Frontal cortex (tissue), 4 donors: ENCODE results near the gene NAPA. TPM values are rescaled to one million over a fixed set of nuclear protein-coding genes. Genes with fewer than 3 reads are reported as not detected.
"Not testable (repeated sequence)": the region's sequence is repeated elsewhere in the genome, so short reads cannot be mapped to it uniquely, and the experiment has no call there.

ENCODE experiments used
- DNase-seq, 2 donors: peaks; one replicate each; pipeline ENCODE4 v3.0.0; 2012; ENCODE audit warnings: low spot score in 2 of 2
- FAIRE-seq: peaks from 2 replicates; lab custom pipeline; 2012; peaks lifted over from hg19 to GRCh38; lab: Jason Lieb, UNC
- total RNA-seq: library from RNA; depleted of rRNA; stranded (reverse); fragments of >200 nt; gene quantifications from one replicate; pipeline ENCODE4 v1.2.3, GENCODE V29; 2014
- donor health status: control.
- donor health status: control.
- donor health status: control.

NAPA gene
- total RNA-seq, 1 donor from 2014 or later: 43.2 TPM

- FAIRE-seq (no peak), DNase-seq (no peak)
Measured at GRCh38 chr19:47489072-47489914, 25.6 kb downstream of the NAPA start.

DNA sequence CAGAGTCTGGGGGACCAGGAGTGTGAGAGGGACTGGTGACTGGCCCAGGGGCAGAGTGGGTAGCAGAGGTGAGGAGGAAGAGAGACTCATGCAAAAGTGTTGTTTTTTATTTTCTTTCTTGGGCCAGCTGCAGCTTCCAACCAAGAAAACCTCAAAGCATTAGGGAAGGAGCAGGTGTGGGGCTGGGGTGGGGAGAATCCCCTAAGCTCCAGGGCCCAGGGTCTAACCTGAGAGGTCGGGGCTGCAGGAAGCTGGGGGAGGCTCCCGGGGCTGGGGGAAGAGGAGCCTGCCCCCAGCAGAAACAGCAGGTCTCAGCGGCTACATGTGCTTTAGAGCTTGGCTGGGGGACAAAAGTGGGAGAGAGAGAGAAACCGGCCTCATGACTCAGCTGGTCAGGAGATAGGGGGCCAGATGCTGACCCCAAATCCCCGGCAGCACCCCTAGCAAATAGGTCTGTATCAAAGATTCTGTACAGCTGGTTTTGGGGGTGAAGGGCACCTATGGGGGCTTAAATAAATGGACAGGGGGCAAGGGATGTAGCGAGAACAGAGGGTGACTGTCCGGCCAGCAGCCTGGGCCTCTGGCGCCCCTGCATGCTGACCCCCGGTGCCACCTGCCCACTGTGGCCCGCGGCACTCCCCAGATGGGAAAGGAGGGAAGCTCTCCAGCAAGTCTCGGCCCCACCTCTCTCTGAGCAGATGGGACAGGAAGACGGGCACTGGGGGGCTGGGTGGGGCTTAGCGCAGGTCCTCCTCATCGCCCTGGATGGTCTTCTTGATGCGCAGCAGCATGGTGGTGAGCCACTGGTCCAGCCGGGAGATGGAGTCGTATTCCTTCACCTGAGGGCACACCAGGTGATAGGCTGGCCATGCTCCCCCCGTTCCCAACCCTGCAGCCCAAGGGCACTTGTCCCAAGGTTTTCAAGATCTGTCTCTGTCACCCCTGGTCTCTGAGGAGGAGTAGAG lies 27.0 kb downstream of the NAPA start:
- FAIRE-seq (no peak), DNase-seq (no peak)

DNA sequence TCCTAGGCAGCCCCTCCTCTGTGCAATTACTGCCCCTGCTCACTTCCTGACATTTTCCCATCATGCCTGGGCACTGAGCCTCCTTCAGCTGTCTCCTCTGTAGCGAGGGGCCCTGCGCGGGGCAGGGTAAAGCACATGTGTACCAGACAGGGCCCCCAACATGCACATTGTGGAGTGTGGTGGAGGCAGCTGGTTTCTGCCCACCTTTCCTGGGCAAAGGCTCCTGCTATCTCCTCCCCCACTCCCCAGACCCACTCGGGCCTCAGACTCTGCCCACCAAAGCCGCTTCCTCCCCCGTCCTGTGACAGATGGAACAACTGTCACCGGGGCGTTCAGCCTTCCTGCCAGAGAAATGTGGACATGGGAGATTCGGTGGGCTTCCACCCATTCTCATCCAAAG lies 28.0 kb downstream of the NAPA start:
- no peak for DNase-seq
- no peak for FAIRE-seq

DNA sequence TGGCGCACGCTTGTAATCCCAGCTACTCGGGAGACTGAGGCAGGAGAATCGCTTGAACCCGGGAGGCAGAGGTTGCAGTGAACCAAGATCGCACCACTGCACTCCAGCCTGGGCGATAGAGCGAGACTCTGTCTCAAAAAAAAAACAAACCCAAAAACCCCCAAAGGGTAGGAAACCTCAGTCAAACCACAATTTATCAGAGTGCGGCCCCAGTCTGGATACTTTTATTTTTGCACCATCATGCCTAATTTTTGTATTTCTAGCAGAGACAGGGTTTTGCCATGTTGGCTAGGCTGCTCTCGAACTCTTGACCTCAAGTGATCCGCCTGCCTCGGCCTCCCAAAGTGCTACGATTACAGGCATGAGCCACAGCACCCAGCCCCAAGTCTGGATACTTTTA lies 28.6 kb downstream of the NAPA start:
- DNase-seq, FAIRE-seq: not testable (repeated sequence)

GRCh38 chr19:47485210-47485609 lies 29.7 kb downstream of the NAPA start:
- no peak for DNase-seq
- no peak for FAIRE-seq

- FAIRE-seq (no peak), DNase-seq (peak; percentile 95 to 97)
Measured at GRCh38 chr19:47483800-47484690, 30.8 kb downstream of the NAPA start, which contains the start of gene KPTN. TSS of gene KPTN (minus strand) at chr19:47484219. CDS start at chr19:47484160, 59 bp downstream.

DNA sequence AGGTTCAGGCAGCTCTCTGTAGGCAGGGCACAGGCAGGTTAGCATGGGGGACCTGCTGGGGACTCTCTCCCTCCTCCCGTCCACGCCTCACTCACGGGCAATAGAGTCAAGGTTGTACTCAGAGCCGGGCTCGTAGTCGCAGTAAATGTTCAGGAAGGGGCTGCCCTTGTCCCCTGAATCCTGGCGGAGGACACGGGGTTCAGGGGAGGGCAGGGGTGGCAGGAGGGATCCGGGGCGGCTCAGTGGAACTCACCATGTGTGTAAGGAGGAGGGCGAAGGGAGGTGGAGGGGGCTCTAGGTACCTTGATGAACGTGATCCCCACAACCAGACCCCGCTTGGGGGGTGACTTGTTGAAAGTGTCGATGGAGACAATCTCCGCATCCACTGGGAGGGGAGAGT lies 31.7 kb downstream of the NAPA start:
- FAIRE-seq (no peak), DNase-seq (no peak)

DNA sequence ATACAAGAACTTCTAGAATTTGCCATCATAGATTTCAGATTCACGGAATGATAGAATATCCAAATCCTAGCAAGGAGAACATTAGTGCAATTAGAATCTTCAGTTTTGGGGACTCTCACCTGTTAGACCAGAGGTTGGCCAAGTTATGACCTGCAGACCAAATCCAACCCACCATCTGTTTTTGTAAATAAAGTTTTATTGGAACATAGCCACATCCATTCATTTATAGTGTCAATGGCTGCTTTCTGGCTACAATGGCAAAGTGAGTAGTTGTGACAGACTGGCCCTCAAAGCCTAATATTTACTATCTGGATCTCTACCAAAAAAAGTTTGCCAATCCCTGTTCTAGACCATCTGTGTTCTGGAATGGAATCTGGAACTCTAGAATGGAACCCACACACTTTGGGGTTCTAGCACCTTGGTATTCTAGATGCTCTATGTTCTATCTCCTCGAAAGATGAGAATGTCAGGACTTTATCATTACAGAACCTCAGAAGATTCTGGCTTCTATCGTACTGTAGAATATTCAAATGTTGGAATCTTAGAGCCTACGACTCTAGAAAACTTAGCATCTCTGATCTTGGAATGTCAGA lies 33.3 kb downstream of the NAPA start:
- no peak for FAIRE-seq
- no peak for DNase-seq

DNA sequence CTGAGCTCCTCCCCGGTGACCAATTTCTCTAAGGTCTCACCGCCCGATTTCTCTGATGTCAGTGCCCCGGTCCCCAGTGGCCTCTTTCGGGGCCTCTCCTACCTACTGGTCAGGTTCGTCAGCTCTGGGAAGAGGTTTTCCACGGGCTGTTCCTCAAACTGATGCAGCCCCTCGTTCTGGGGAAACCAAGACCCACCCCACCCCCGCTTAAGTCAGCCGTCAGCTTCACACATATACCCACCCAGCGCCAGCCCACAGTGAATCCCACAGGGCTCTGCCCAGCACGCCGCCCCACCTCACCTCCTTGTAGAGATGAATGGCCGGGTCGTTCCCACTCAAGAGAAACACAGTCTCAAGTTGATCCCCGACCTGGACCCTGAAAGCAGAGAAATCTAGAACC lies 34.2 kb downstream of the NAPA start:
- DNase-seq (no peak), FAIRE-seq (no peak)

- DNase-seq (no peak), FAIRE-seq (no peak)
Measured at GRCh38 chr19:47479701-47480503, 35.0 kb downstream of the NAPA start.

DNA sequence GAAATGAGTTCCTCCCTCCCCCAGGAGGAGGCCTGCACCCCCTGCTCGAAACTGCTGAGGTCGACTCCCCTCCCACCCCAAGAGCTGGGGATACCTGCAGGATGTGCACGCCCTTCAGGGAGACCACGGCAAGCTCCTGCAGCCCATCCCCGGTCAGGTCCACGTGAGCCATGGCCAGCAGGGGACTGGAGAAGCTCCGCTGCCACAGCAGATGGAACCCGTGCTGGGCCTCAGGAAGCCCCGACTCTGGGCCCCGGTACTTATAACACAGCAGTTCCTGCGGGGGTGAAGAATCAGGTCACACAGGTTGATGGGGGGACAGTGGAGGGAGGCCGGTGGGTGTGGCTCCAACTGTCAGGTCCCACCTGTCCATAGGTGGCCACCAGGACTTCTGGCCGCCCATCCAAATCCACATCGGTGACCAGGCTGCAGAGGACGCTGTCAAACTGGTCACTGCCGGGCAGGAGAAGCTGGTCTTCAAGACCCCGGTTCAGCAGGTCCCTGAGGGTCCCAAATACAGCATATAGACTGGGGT lies 38.4 kb downstream of the NAPA start:
- FAIRE-seq: no peak
- DNase-seq: no peak

GRCh38 chr19:47475465-47475864 lies 39.4 kb downstream of the NAPA start:
- no peak for DNase-seq
- no peak for FAIRE-seq

DNA sequence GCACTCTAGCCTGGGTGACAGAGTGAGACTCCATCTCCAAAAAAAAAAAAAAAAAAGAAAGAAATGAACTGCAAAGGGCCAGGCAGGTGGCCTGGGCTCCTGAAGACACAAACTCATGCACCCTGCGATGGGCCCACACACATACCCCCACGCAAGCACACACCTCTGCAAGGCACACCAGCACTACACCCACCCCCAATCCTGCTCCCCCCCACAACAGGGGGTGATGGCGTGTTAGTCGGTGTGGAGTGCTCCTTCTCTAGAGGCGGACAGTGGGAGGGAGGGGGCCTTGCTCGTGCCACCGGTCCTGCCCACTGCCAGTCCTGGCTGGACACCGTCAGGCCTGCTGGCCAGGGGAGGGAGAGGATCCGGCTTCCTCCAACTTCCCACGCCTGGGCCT lies 41.5 kb downstream of the NAPA start:
- FAIRE-seq (no peak), DNase-seq (no peak)

- DNase-seq (peak; percentile 78 to 90), FAIRE-seq (no peak)
Measured at GRCh38 chr19:47471733-47472457, 43.0 kb downstream of the NAPA start, which contains the start of gene SLC8A2. TSS of gene SLC8A2 (minus strand) at chr19:47471893. CDS start at chr19:47466403, 5,490 bp downstream.

- DNase-seq (no peak), FAIRE-seq (no peak)
Measured at GRCh38 chr19:47471381-47471732, 43.5 kb downstream of the NAPA start.

DNA sequence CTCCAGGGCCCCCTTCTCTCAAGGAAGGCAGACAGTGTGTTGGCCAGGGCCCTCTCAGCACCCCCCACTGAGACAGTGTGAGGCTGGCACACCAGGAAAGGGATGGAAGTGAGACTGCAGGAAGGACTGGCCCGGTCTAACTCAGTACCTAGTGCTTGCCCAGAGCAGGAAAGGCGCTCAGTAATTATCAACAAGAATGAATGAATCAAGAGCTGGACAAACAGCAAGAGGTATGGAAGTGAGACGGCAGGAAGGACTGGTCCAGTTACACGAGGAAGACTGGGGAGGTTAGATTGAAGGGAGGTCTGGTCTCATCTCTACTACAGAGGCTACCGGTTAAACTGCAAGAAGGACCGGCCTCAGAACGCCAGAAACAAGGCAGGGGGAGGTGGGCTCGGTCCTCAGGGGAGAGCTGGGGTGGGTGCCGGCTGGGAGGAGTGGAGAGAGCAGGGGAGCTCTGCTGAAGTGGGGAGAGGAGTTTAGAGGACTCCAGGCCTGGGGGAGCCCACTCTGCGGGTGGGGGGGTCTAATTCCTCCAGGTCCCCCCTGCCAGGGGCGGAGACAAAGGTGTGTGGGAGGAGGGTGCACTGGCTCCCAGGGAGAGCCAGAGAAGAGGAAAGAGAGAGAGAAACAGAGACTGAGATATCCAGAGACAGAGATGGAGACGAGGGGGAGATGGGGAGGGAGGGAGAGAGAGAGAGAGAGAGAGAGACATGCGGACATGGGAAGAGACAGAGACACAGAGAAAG lies 44.2 kb downstream of the NAPA start:
- DNase-seq: no peak

GRCh38 chr19:47469719-47470118 lies 45.1 kb downstream of the NAPA start:
- DNase-seq (no peak), FAIRE-seq (no peak)

More for the DNA sequence above, 44.2 kb downstream of the NAPA start:
- FAIRE-seq: no peak
